H9 (cell line): ENCODE data around the gene TNNT2. TPM values are rescaled to one million over a fixed set of nuclear protein-coding genes. Genes with fewer than 3 reads are reported as not detected.

ENCODE experiments used
- DNase-seq: peaks from one replicate; pipeline ENCODE4 v3.0.0-alpha.2; 2017
- H2AFZ ChIP-seq: one replicate; pipeline ENCODE4 v1.6.1; 2013; ENCODE audit warnings: mild to moderate bottlenecking, low read length, control low read depth, moderate library complexity
- H2AK5ac ChIP-seq: 2 replicates; pipeline ENCODE4 v1.6.1; 2013; ENCODE audit warnings: low read length, control low read depth, mixed read lengths; ENCODE audit not compliant: insufficient read length
- H2BK120ac ChIP-seq: one replicate; pipeline ENCODE4 v1.6.1; 2013; ENCODE audit warnings: low read depth, mild to moderate bottlenecking, low read length, control low read depth, inconsistent platforms; ENCODE audit not compliant: poor library complexity, severe bottlenecking
- H2BK12ac ChIP-seq: 2 replicates; pipeline ENCODE4 v1.6.1; 2013; ENCODE audit warnings: low read length, control low read depth, mixed read lengths, low read depth; ENCODE audit not compliant: insufficient read length
- H2BK15ac ChIP-seq: 2 replicates; pipeline ENCODE4 v1.6.1; 2013; ENCODE audit warnings: low read depth, low read length, control low read depth
- H2BK20ac ChIP-seq: one replicate; pipeline ENCODE4 v1.6.1; 2013; ENCODE audit warnings: low read depth, mild to moderate bottlenecking, low read length, control low read depth, inconsistent platforms; ENCODE audit not compliant: poor library complexity, severe bottlenecking
- H2BK5ac ChIP-seq: 2 replicates; pipeline ENCODE4 v1.6.1; 2013; ENCODE audit warnings: low read length, control low read depth, mixed read lengths; ENCODE audit not compliant: insufficient read length
- H3K14ac ChIP-seq: 2 replicates; pipeline ENCODE4 v1.6.1; 2013; ENCODE audit warnings: low read length, control low read depth; ENCODE audit not compliant: insufficient read depth
- H3K18ac ChIP-seq: 2 replicates; pipeline ENCODE4 v1.6.1; 2013; ENCODE audit warnings: low read depth, mild to moderate bottlenecking, mixed read lengths, low read length, control low read depth; ENCODE audit not compliant: insufficient read length
- H3K23ac ChIP-seq: 2 replicates; pipeline ENCODE4 v1.6.1; 2013; ENCODE audit warnings: low read length, control low read depth, mixed read lengths, low read depth; ENCODE audit not compliant: insufficient read length
- H3K23me2 ChIP-seq: 2 replicates; pipeline ENCODE4 v1.6.1; 2013; ENCODE audit warnings: low read depth, mild to moderate bottlenecking, mixed read lengths, low read length, control low read depth; ENCODE audit not compliant: insufficient read length, poor library complexity, severe bottlenecking
- H3K27ac ChIP-seq: 2 replicates; pipeline ENCODE4 v1.5.1; 2013; ENCODE audit warnings: low read length, control low read depth, mixed read lengths, low read depth; ENCODE audit not compliant: insufficient read length
- H3K27me3 ChIP-seq: 2 replicates; pipeline ENCODE4 v1.6.1; 2013; ENCODE audit warnings: low read length, control low read depth, inconsistent platforms; ENCODE audit not compliant: insufficient read depth
- H3K4ac ChIP-seq: 2 replicates; pipeline ENCODE4 v1.6.1; 2013; ENCODE audit warnings: low read depth, mild to moderate bottlenecking, control low read depth, inconsistent platforms, low read length, moderate library complexity
- H3K4me1 ChIP-seq: 2 replicates; pipeline ENCODE4 v1.6.1; 2013; ENCODE audit warnings: low read length, control low read depth, inconsistent platforms; ENCODE audit not compliant: insufficient read depth
- H3K4me2 ChIP-seq: 2 replicates; pipeline ENCODE4 v1.6.1; 2013; ENCODE audit warnings: low read length, control low read depth, mixed read lengths; ENCODE audit not compliant: insufficient read length, insufficient read depth
- H3K56ac ChIP-seq: 2 replicates; pipeline ENCODE4 v1.6.1; 2013; ENCODE audit warnings: low read depth, mild to moderate bottlenecking, mixed read lengths, low read length, control low read depth; ENCODE audit not compliant: insufficient read length
- H3K79me1 ChIP-seq: 2 replicates; pipeline ENCODE4 v1.6.1; 2013; ENCODE audit warnings: low read depth, mild to moderate bottlenecking, moderate library complexity, low read length, control low read depth, inconsistent platforms; ENCODE audit not compliant: insufficient read depth, poor library complexity, severe bottlenecking
- H3K79me2 ChIP-seq: 2 replicates; pipeline ENCODE4 v1.6.1; 2013; ENCODE audit warnings: low read length, control low read depth, inconsistent platforms; ENCODE audit not compliant: insufficient read depth
- H3K9ac ChIP-seq: 2 replicates; pipeline ENCODE4 v1.6.1; 2013; ENCODE audit warnings: low read length, control low read depth, mixed read lengths; ENCODE audit not compliant: insufficient read length; ENCODE audit errors: extremely low read depth
- H3K9me3 ChIP-seq: one replicate; pipeline ENCODE4 v1.6.1; 2013; ENCODE audit warnings: low read depth, low read length, inconsistent platforms; ENCODE audit not compliant: control insufficient read depth
- H3T11ph ChIP-seq: one replicate; pipeline ENCODE4 v1.6.1; 2013; ENCODE audit warnings: mild to moderate bottlenecking, low read length, control low read depth, inconsistent platforms
- H4K20me1 ChIP-seq: one replicate; pipeline ENCODE4 v1.6.1; 2013; ENCODE audit not compliant: control insufficient read depth, insufficient read length, insufficient read depth
- H4K5ac ChIP-seq: 2 replicates; pipeline ENCODE4 v1.6.1; 2013; ENCODE audit warnings: low read depth, mild to moderate bottlenecking, mixed read lengths, low read length, control low read depth; ENCODE audit not compliant: insufficient read length
- H4K8ac ChIP-seq: replicated peaks from 2 replicates; pipeline ENCODE4 v1.6.1; 2013; ENCODE audit warnings: low read length, control low read depth, mixed read lengths, low read depth; ENCODE audit not compliant: insufficient read length
- H4K91ac ChIP-seq: 2 replicates; pipeline ENCODE4 v1.6.1; 2013; ENCODE audit warnings: low read depth, mild to moderate bottlenecking, moderate library complexity, mixed read lengths, low read length, control low read depth; ENCODE audit not compliant: insufficient read length
- H3K27ac Mint-ChIP-seq, 3 experiments: 2 replicates in 2 of 3; 3 replicates in 1 of 3; pipeline ENCODE4 v1.8.0; 2020 to 2021; ENCODE audit warnings: mixed read lengths in 3 of 3, mild to moderate bottlenecking in 1 of 3, moderate library complexity in 1 of 3
- H3K27me3 Mint-ChIP-seq: 2 replicates; pipeline ENCODE4 v1.8.0; 2021; ENCODE audit warnings: low read depth, mild to moderate bottlenecking, moderate library complexity, mixed read lengths
- H3K36me3 Mint-ChIP-seq, 3 experiments: 2 replicates in 2 of 3; 3 replicates in 1 of 3; pipeline ENCODE4 v1.8.0; 2020 to 2021; ENCODE audit warnings: low read depth in 3 of 3, mixed read lengths in 3 of 3; ENCODE audit not compliant: insufficient read depth in 1 of 3
- H3K4me1 Mint-ChIP-seq, 2 experiments: 2 replicates each; pipeline ENCODE4 v1.8.0; 2020; ENCODE audit warnings: mixed read lengths in 2 of 2
- H3K4me3 Mint-ChIP-seq, 2 experiments: 2 replicates in 1 of 2; 3 replicates in 1 of 2; pipeline ENCODE4 v1.8.0; 2020 to 2021; ENCODE audit warnings: mild to moderate bottlenecking in 2 of 2, mixed read lengths in 2 of 2, moderate library complexity in 1 of 2
- H3K9me3 Mint-ChIP-seq, 2 experiments: 2 replicates in 1 of 2; 3 replicates in 1 of 2; pipeline ENCODE4 v1.8.0; 2020; ENCODE audit warnings: mild to moderate bottlenecking in 2 of 2, mixed read lengths in 2 of 2, moderate library complexity in 1 of 2
- WGBS: extraction: QIAGEN DNeasy Blood & Tissue Kit; methylation state at CpG from one replicate; pipeline ENCODE4 v1.1.7; 2013; ENCODE audit warnings: missing lambda C conversion rate, low lambda C conversion rate, mixed read lengths; ENCODE audit not compliant: insufficient read length; ENCODE audit errors: extremely low coverage; 5-methylcytosine and 5-hydroxymethylcytosine counted together
- total RNA-seq: library from RNA; stranded (reverse); gene quantifications from 2 replicates; pipeline ENCODE4 v1.2.1, GENCODE V29; 2021
- TF ChIP-seq, protein P1 (sequence below): fragments of 200-600 bp; sonication (generic); conservative IDR thresholded peaks from 3 replicates; pipeline ENCODE4 v1.8.0; 2021; ENCODE audit warnings: antibody characterized with exemption, mild to moderate bottlenecking

TNNT2 gene
- total RNA-seq, 1 experiment from 2014 or later: 8.6 TPM

DNA sequence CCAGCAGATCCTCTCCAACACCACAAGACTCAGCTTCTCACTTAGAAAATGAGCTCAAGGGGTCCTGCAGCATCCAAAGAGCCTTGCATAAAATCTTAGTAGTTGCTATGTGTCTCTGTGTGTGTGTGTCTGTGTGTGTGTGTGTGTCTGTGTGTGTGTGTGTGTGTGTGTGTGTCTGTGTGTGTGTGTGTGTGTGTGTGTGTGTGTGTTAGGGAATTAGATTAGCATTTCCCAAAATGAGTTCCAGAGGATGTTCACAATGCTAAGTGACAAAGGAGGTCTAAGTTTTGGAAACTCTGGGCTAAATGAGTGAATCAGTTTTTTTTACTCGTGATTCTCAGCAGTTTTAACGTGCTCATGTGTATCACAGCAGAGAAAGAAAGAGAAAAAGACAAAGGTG lies 30.5 kb downstream of the TNNT2 start:
- H3K79me1 ChIP-seq: no peaks in the 10 kb centered on the region
- DNase-seq: no peak
- H3K23me2 ChIP-seq: no peaks in the 10 kb centered on the region
- H2BK20ac ChIP-seq: no peak overlapping the region
- H3K27ac ChIP-seq: no peak overlapping the region
- WGBS: no CpG with 5 or more reads among the region's 2 CpGs
- no peak overlapping the region for H2BK120ac ChIP-seq
- TF ChIP-seq, protein P1, sequence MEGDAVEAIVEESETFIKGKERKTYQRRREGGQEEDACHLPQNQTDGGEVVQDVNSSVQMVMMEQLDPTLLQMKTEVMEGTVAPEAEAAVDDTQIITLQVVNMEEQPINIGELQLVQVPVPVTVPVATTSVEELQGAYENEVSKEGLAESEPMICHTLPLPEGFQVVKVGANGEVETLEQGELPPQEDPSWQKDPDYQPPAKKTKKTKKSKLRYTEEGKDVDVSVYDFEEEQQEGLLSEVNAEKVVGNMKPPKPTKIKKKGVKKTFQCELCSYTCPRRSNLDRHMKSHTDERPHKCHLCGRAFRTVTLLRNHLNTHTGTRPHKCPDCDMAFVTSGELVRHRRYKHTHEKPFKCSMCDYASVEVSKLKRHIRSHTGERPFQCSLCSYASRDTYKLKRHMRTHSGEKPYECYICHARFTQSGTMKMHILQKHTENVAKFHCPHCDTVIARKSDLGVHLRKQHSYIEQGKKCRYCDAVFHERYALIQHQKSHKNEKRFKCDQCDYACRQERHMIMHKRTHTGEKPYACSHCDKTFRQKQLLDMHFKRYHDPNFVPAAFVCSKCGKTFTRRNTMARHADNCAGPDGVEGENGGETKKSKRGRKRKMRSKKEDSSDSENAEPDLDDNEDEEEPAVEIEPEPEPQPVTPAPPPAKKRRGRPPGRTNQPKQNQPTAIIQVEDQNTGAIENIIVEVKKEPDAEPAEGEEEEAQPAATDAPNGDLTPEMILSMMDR: no peak
- H3K79me2 ChIP-seq: no peaks in the 10 kb centered on the region
- H2AK5ac ChIP-seq: no peak overlapping the region
- no peak overlapping the region for H3K23ac ChIP-seq
- Mint-ChIP-seq H3K4me1 (peaks cover 38 to 40% of the 10 kb centered on the region in 2 experiments), H3K27ac (peak overlapping the region in 2 of 3 experiments; percentile 44 to 57; a peak in 4 of 7 replicates), H3K9me3 (no peaks in the 10 kb centered on the region), H3K36me3 (no peaks in the 10 kb centered on the region), H3K4me3 (peak overlapping the region in 1 of 2 experiments; percentile 39; a peak in 2 of 5 replicates), H3K27me3 (peaks cover 1% of the 10 kb centered on the region; the same call in 1 of the 2 replicates)
- no peak overlapping the region for H3K18ac ChIP-seq
- H3T11ph ChIP-seq: no peak overlapping the region
- peaks cover 8% of the 10 kb centered on the region; the same call in 1 of the 2 replicates for H3K4me1 ChIP-seq
- no peaks in the 10 kb centered on the region for H4K20me1 ChIP-seq
- H3K4me2 ChIP-seq: no peak overlapping the region
- H3K9ac ChIP-seq: no peak overlapping the region
- H3K56ac ChIP-seq: no peak overlapping the region
- no peak overlapping the region for H3K14ac ChIP-seq
- no peak overlapping the region for H4K8ac ChIP-seq
- H2BK5ac ChIP-seq: no peak overlapping the region
- no peak overlapping the region for H2BK15ac ChIP-seq
- no peak overlapping the region for H4K5ac ChIP-seq
- H3K4ac ChIP-seq: no peak overlapping the region
- no peaks in the 10 kb centered on the region for H3K9me3 ChIP-seq
- H2AFZ ChIP-seq: no peak overlapping the region
- no peaks in the 10 kb centered on the region for H3K27me3 ChIP-seq
- H2BK12ac ChIP-seq: no peak overlapping the region
- no peak overlapping the region for H4K91ac ChIP-seq
